GM18868 (cell line): Measurements from ENCODE around the gene HOXC9.

Experiments
- ATAC-seq: cut with Tn5 transposase; IDR thresholded peaks from one replicate; pipeline ENCODE4 v1.9.1; 2021; ENCODE audit warnings: mild to moderate bottlenecking, moderate library complexity; ENCODE audit not compliant: unreplicated experiment

Gene HOXC9

GRCh38 chr12:54000116-54001114 lies at the start of gene HOXC9:
HOXC9 (plus strand) TSS chr12:54000161; CDS start chr12:54000189, 28 bp downstream.
- ATAC-seq: no peak

- ATAC-seq: no peak
Measured at GRCh38 chr12:53950437-53950773, 49.6 kb upstream of the HOXC9 start.

DNA sequence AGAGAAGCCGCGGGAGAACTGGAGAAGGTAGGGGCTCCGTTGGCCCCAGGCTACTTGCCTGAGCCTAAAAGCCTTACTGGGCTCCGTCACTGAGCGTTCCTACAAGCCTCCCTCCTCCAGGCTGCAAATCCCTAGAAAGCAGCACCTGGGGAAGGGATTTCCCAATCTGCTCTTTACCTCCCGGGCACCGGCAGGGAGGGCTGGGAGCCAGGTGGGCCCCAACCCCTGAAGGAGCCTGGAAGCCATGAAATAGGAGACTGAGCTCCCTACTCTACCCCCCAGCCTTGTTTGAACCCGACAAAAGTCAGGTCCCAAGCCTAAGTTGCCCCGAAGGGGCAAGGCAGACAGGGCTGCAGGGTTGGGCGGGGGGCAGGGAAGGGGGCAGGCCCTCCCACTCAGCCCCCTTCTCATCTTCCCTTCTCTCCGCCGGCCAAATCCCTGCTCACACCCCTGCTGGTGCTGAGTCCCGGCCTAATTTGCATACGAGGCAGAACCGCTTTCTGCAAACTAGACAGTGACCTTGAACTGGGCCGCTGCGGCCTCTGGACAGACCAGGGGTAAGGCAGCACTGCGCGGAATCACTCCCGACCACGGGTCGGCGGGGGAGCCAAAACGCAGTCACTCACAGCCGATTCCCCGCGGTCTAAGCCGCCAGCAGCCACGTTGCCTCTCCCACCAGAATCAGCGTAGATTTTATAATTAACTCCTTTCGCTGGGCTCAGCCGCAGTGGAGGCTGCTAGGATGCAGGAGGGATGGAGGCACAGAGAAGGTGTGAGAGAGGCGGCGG lies 49.0 kb upstream of the HOXC9 start:
- no peak for ATAC-seq

DNA sequence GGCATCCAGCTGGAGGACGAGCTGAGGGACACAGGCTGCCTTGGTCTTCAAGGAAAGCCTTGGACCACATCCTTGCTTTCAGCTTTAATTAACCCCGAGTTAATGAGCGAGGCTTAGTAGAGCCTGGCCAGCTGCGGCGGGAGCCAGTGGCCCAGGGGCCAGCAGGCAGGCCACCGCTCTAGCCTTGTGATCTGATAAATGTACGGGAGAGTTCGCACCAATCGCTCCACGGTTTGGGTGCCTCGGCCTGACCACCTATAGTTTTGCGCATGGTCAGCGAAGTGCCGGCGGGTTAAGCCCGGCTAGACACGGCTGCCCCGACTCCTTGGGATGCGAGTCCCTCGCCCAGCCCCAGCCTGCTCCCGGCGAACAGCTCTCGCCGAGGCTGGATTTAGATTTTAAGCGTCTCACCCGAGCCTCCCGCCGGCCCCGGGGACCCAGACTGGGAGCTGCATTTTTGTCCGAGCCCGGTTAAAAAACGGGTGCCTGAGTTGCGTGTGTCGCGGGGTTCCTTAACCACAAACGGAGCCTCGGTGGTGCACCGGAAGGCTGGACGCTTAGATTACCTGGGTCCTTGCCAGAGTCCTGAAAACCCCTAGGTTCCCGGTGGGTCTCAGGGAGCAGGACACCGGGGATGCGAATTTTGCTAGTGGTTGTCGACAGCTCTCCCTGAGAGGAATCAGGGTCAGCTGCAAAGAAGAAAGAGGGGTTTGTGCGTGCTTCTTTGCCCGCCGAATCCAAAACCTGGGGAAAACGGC lies 48.2 kb upstream of the HOXC9 start:
- no peak for ATAC-seq

- no peak for ATAC-seq
Measured at GRCh38 chr12:53952335-53952694, 47.6 kb upstream of the HOXC9 start.

- no peak for ATAC-seq
Measured at GRCh38 chr12:53952871-53953734, 46.9 kb upstream of the HOXC9 start.

DNA sequence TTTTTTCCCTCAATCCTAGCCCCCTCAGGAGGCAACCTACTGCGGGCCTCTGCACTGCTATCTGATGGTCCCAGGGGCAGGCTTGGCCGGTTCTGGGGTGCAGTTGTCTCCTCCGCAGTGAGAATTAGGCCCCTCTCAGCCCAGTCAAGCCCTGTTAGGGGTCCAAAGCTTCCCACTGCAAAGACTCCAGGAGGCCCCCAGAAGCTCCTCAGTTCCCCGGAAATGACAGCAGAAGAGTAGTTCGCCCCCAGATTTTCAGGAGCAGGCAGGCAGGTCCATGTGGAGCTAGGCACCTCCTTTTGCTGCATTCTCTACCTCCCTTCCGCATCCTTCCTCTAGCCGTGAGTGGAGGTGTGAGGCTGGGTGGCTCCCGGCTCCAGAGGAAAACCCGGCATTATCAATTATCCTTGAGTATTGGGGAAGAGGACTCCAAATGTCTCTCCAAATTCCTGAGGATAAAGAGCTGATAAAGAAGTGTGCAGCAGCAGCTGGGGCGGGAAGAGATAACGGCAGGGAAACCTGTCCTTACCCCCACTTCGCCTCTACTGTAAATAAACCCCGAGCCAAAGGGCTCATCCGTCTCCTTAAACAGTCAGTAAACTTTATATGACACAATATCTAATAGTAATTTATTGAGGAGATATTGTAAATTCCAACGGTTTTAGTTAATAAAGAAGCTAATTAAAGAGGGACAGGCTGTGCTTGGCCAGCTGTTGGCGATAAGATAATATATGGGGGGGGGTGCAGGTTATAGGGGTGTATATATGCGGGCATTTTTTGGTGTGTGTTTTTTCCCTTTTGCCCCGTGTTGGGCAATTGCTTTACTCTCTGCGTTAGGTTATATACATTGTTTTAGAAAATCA lies 45.9 kb upstream of the HOXC9 start:
- ATAC-seq: no peak

DNA sequence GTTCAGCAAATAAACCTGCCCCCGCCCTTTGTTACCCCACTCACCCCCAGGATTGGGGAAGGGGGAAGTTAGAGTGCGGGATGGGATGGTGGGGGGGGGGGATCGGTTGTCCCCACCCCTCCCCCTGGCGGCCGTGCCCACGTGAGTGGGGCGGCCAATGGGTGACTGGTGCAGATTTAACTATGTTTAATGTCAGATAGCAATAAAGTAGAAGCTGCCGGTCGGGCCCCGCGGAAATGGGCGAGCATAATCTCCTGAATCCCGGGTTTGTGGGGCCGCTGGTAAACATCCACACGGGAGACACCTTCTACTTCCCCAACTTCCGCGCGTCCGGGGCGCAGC lies 45.3 kb upstream of the HOXC9 start, which contains the start of gene HOXC12:
HOXC12 (plus strand) TSS at position 210 of the 342 bp plus-strand sequence; CDS start at position 237, 27 bp downstream.
- ATAC-seq: no peak

GRCh38 chr12:53955036-53955775 lies 44.8 kb upstream of the HOXC9 start:
- ATAC-seq: no peak

DNA sequence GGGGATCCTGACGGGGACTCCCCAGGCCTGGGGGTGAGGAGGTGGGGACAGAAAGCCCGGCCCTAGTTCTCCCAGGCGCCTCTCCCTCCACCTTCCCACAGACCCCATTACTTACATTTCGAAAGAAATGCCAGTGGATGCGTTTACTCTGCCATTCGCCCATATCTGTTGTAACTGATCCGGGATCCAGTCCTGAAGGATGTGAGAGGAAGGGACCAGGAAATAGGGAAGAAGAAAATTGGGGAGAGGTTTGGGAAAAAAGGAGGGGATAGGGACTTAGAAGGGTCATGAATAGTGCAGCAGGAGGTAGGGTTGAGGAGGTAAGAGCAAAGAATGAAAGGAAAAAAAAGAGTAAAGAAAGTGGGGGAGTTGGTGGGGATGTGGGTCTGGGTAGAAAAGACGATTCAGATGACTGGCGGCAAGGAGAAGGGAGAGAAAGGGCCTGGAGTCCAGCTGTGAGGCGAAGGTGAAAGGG lies 44.1 kb upstream of the HOXC9 start:
- ATAC-seq: no peak

DNA sequence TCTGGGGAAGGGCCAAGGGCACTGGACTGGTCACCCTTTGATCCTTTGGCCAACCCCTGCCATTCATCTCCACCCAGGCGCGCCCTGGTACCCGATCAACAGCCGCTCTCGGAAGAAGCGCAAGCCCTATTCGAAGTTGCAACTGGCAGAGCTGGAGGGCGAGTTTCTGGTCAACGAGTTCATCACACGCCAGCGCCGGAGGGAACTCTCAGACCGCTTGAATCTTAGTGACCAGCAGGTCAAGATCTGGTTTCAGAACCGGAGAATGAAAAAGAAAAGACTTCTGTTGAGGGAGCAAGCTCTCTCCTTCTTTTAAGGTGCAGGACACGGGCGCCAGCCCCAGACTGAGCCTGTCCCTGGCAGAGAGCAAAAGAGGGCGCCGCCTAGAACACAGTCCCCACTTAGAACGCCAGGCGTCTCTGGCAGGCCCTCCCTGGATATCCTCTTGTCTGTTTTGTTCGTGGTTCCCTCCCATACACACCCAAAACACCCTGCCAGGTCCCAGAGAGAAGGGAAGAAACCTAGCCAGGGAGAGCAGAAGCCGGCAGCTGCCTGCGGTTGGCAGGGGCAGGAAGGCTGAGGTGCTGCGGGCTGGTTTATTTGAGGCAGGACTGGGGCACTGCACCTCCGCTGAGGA lies 43.6 kb upstream of the HOXC9 start:
- ATAC-seq: no peak

GRCh38 chr12:53956914-53957536 lies 42.9 kb upstream of the HOXC9 start:
- ATAC-seq: no peak

DNA sequence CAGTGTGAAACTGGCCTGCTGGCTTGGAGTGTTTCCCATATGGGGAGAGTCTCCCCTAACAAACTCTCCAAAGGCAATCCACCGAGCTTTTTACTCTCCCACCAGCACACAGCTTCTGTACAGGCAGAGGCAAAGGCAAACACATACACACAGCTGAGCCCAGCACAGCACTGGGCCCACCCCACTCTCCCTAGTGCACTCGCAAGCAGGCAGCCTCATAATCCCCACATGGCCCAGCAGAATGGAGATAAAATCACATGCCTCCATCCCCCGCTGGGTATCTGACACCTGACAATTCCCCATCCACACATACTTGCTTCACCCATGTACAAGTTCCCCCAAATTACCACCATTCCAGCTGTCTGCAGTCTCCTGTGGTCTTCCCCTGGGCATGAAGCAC lies 41.8 kb upstream of the HOXC9 start:
- no peak for ATAC-seq

DNA sequence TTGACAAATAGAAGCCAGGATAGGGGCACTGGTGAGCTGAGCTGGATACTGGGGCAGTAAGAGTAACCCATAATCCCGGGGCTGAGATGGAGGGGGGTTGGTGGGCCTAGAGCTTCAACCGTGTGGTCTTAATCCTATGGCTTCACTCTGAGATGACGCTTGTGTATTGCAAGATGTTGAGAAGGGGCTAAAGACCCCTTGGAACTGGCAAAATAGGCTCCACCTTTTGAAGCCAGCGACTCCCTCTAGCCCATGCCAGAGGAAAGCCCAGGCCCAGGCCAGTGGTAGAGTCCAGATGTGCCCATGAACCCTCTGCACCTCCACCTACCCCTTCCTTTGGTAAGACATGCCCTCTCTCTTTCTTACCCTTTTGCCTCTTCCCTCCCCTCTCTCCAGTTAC lies 40.6 kb upstream of the HOXC9 start:
- no peak for ATAC-seq

DNA sequence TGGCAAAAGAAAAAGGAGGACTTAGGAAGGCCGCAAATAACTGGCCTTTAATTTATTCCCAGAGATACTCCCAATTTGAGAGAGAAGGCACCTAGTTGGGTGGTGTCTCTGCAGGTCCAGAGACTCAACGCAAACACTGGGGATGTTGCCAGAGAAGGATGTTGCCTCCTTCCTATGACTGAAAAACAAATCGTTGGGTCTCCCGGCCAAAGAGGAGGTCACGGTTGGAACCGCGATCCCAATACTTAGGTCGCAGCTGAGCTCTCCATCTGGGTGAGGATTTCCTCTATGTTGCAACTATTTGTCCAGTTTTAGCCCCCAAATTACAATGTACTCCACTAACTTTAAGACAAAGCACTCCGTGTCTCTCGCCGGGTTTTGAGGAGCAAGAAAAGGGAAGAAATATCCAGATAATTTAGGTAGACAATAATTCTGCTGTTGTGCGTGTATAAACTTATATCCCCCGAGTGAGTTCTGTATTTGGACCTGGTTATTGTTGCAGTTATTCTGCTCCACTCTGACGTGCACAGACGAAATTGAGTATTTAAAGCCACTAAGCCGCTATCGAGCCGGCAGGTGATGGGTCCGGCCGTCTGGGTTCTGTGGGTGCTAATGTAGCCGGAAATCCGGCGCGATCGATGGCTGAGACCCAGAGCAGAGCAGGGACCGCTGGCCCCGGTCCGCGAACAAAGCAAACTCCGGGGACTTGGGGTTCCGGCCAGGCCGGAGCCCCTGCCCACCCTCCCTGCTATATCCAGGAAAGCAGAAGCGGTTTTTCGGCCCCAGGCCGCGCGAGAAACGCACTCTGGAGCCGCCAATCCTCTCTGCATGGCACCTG lies 39.6 kb upstream of the HOXC9 start:
- no peak for ATAC-seq

GRCh38 chr12:53961025-53961761 lies 38.8 kb upstream of the HOXC9 start:
- ATAC-seq: no peak
